Measurements from ENCODE around the gene SYNJ2. TPM values are rescaled to one million over a fixed set of nuclear protein-coding genes. Genes with fewer than 3 reads are reported as not detected.
A peak's percentile ranks its signal among the peaks of the same experiment; 100 is the strongest.

SYNJ2 gene
- total RNA-seq, 2 donors from 2014 or later = 24.7 to 37.3 TPM

- H3K27me3 Mint-ChIP-seq = no peaks in the 10 kb centered on the region
- H3K9me3 Mint-ChIP-seq = no peaks in the 10 kb centered on the region
- H3K27ac Mint-ChIP-seq = no peak overlapping the region
- no peak for ATAC-seq
- no peaks in the 10 kb centered on the region for H3K4me1 Mint-ChIP-seq (ENCODE audit: low read depth in 2 of 2)
- no peak overlapping the region for H3K4me3 Mint-ChIP-seq
- no peaks in the 10 kb centered on the region for H3K36me3 Mint-ChIP-seq
- no peak for DNase-seq (ENCODE audit: low spot score)
Measured at GRCh38 chr6:158078320-158078719, 96.7 kb downstream of the SYNJ2 start.

- H3K27ac Mint-ChIP-seq = no peak overlapping the region
Measured at GRCh38 chr6:158080849-158081656, 99.4 kb downstream of the SYNJ2 start.

GRCh38 chr6:158081657-158081935 lies 99.9 kb downstream of the SYNJ2 start:
- DNase-seq (ENCODE audit: low spot score) (no peak), ATAC-seq (no peak)
- no peaks in the 10 kb centered on the region for H3K36me3 Mint-ChIP-seq
- no peak overlapping the region for H3K27ac Mint-ChIP-seq
- H3K4me1 Mint-ChIP-seq (ENCODE audit: low read depth in 2 of 2) = peaks cover 0 to 2% of the 10 kb centered on the region in 2 donors
- H3K27me3 Mint-ChIP-seq = no peaks in the 10 kb centered on the region
- H3K4me3 Mint-ChIP-seq = no peak overlapping the region
- no peaks in the 10 kb centered on the region for H3K9me3 Mint-ChIP-seq

More at GRCh38 chr6:158080849-158081656, 99.4 kb downstream of the SYNJ2 start:
- Mint-ChIP-seq H3K9me3 (no peaks in the 10 kb centered on the region), H3K36me3 (no peaks in the 10 kb centered on the region), H3K4me1 (ENCODE audit: low read depth in 2 of 2) (peaks cover 0 to 2% of the 10 kb centered on the region in 2 donors), H3K27me3 (no peaks in the 10 kb centered on the region), H3K4me3 (no peak overlapping the region)
- DNase-seq (ENCODE audit: low spot score) = no peak
- ATAC-seq = no peak

- DNase-seq (ENCODE audit: low spot score) = no peak
- no peaks in the 10 kb centered on the region for H3K27me3 Mint-ChIP-seq
- no peak overlapping the region for H3K27ac Mint-ChIP-seq
- H3K4me3 Mint-ChIP-seq = no peak overlapping the region
- ATAC-seq = no peak
- H3K36me3 Mint-ChIP-seq = no peaks in the 10 kb centered on the region
- no peaks in the 10 kb centered on the region for H3K9me3 Mint-ChIP-seq
- H3K4me1 Mint-ChIP-seq (ENCODE audit: low read depth in 2 of 2) = peaks cover 0 to 5% of the 10 kb centered on the region in 2 donors
Measured at GRCh38 chr6:158083455-158084325, 102.0 kb downstream of the SYNJ2 start.

- no peak for DNase-seq (ENCODE audit: low spot score)
- no peaks in the 10 kb centered on the region for H3K9me3 Mint-ChIP-seq
- peaks cover 0 to 5% of the 10 kb centered on the region in 2 donors for H3K4me1 Mint-ChIP-seq (ENCODE audit: low read depth in 2 of 2)
- H3K4me3 Mint-ChIP-seq = no peak overlapping the region
- H3K27me3 Mint-ChIP-seq = no peaks in the 10 kb centered on the region
- no peak for ATAC-seq
- no peak overlapping the region for H3K27ac Mint-ChIP-seq
- no peaks in the 10 kb centered on the region for H3K36me3 Mint-ChIP-seq
Measured at GRCh38 chr6:158085261-158086053, 103.8 kb downstream of the SYNJ2 start.

- no peak for DNase-seq (ENCODE audit: low spot score)
- H3K4me3 Mint-ChIP-seq = no peak overlapping the region
- H3K36me3 Mint-ChIP-seq = no peaks in the 10 kb centered on the region
Measured at GRCh38 chr6:158086054-158086503, 104.4 kb downstream of the SYNJ2 start.

GRCh38 chr6:158086504-158087223 lies 105.0 kb downstream of the SYNJ2 start:
- no peak overlapping the region for H3K27ac Mint-ChIP-seq
- ATAC-seq (peak; percentile 29 to 65), DNase-seq (ENCODE audit: low spot score) (no peak)
- H3K36me3 Mint-ChIP-seq = no peaks in the 10 kb centered on the region
- no peaks in the 10 kb centered on the region for H3K9me3 Mint-ChIP-seq
- no peak overlapping the region for H3K4me3 Mint-ChIP-seq
- no peaks in the 10 kb centered on the region for H3K27me3 Mint-ChIP-seq
- H3K4me1 Mint-ChIP-seq (ENCODE audit: low read depth in 2 of 2) = peaks cover 0 to 5% of the 10 kb centered on the region in 2 donors

More at GRCh38 chr6:158086054-158086503, 104.4 kb downstream of the SYNJ2 start:
- H3K27me3 Mint-ChIP-seq = no peaks in the 10 kb centered on the region
- H3K9me3 Mint-ChIP-seq = no peaks in the 10 kb centered on the region
- peaks cover 0 to 5% of the 10 kb centered on the region in 2 donors for H3K4me1 Mint-ChIP-seq (ENCODE audit: low read depth in 2 of 2)
- no peak overlapping the region for H3K27ac Mint-ChIP-seq
- ATAC-seq = peak; percentile 28 to 61

GRCh38 chr6:158087224-158087867 lies 105.7 kb downstream of the SYNJ2 start:
- H3K36me3 Mint-ChIP-seq = no peaks in the 10 kb centered on the region
- H3K27ac Mint-ChIP-seq = no peak overlapping the region
- H3K4me3 Mint-ChIP-seq = no peak overlapping the region
- DNase-seq (ENCODE audit: low spot score) (no peak), ATAC-seq (no peak)
- no peaks in the 10 kb centered on the region for H3K27me3 Mint-ChIP-seq
- peaks cover 0 to 5% of the 10 kb centered on the region in 2 donors for H3K4me1 Mint-ChIP-seq (ENCODE audit: low read depth in 2 of 2)
- no peaks in the 10 kb centered on the region for H3K9me3 Mint-ChIP-seq

GRCh38 chr6:158092806-158093205 lies 111.1 kb downstream of the SYNJ2 start:
- H3K4me3 Mint-ChIP-seq = no peak overlapping the region

GRCh38 chr6:158095031-158095430 lies 113.4 kb downstream of the SYNJ2 start:
- peaks cover 11% of the 10 kb centered on the region for H3K36me3 Mint-ChIP-seq
- no peak overlapping the region for H3K27ac Mint-ChIP-seq
- H3K27me3 Mint-ChIP-seq = no peaks in the 10 kb centered on the region
- DNase-seq (ENCODE audit: low spot score) (no peak), ATAC-seq (no peak)
- no peaks in the 10 kb centered on the region for H3K4me1 Mint-ChIP-seq (ENCODE audit: low read depth in 2 of 2)
- H3K9me3 Mint-ChIP-seq = no peaks in the 10 kb centered on the region
- H3K4me3 Mint-ChIP-seq = no peak overlapping the region

More at GRCh38 chr6:158092806-158093205, 111.1 kb downstream of the SYNJ2 start:
- Mint-ChIP-seq H3K4me1 (ENCODE audit: low read depth in 2 of 2) (no peaks in the 10 kb centered on the region), H3K27ac (no peak overlapping the region), H3K27me3 (no peaks in the 10 kb centered on the region), H3K9me3 (no peaks in the 10 kb centered on the region), H3K36me3 (peaks cover 11% of the 10 kb centered on the region)
- no peak for ATAC-seq
- no peak for DNase-seq (ENCODE audit: low spot score)

- ATAC-seq (no peak), DNase-seq (ENCODE audit: low spot score) (no peak)
- Mint-ChIP-seq H3K27ac (no peak overlapping the region), H3K4me3 (no peak overlapping the region), H3K27me3 (no peaks in the 10 kb centered on the region), H3K9me3 (no peaks in the 10 kb centered on the region), H3K36me3 (peaks cover 11% of the 10 kb centered on the region), H3K4me1 (ENCODE audit: low read depth in 2 of 2) (no peaks in the 10 kb centered on the region)
Measured at GRCh38 chr6:158095671-158096070, 114.0 kb downstream of the SYNJ2 start.

- ATAC-seq (no peak), DNase-seq (ENCODE audit: low spot score) (no peak)
- Mint-ChIP-seq H3K4me1 (ENCODE audit: low read depth in 2 of 2) (peaks cover 0 to 2% of the 10 kb centered on the region in 2 donors), H3K4me3 (no peak overlapping the region), H3K27me3 (no peaks in the 10 kb centered on the region), H3K36me3 (no peaks in the 10 kb centered on the region), H3K9me3 (no peaks in the 10 kb centered on the region), H3K27ac (no peak overlapping the region)
Measured at GRCh38 chr6:158103228-158103627, 121.6 kb downstream of the SYNJ2 start.

GRCh38 chr6:158104696-158105095 lies 123.0 kb downstream of the SYNJ2 start:
- ATAC-seq (no peak), DNase-seq (ENCODE audit: low spot score) (no peak)
- no peak overlapping the region for H3K4me3 Mint-ChIP-seq
- peaks cover 0 to 2% of the 10 kb centered on the region in 2 donors for H3K4me1 Mint-ChIP-seq (ENCODE audit: low read depth in 2 of 2)
- no peaks in the 10 kb centered on the region for H3K27me3 Mint-ChIP-seq
- no peaks in the 10 kb centered on the region for H3K9me3 Mint-ChIP-seq
- H3K36me3 Mint-ChIP-seq = peaks cover 4% of the 10 kb centered on the region
- H3K27ac Mint-ChIP-seq = no peak overlapping the region

All from natural killer cell treated with Interleukin-12 subunit alpha and Interleukin-12 subunit beta and Interleukin-15 and Interleukin-18, amount 100 ng/mL, for 72 hours (primary cell).